A549 (cell line): ENCODE results near the gene PDE4D.

ENCODE experiments used
- CTCF ChIP-seq: fragments of >200 bp; sonication (Bioruptor Twin); formaldehyde crosslinking; IDR thresholded peaks from 3 replicates; pipeline ENCODE4 v1.5.1; 2016
- POLR2A ChIP-seq: IDR thresholded peaks from 2 replicates; pipeline ENCODE4 v1.6.1; 2012; ENCODE audit warnings: mild to moderate bottlenecking, low read length

GRCh38 chr5:59535561-59535960 lies 358.0 kb downstream of the PDE4D start:
- TF ChIP-seq CTCF (no peak), POLR2A (no peak)
